Stimulated activated CD4-positive, alpha-beta T cell treated with anti-CD3 and anti-CD28 coated beads, TNF-alpha, amount 100 ng/mL, for 1 hour (primary cell): Measurements from ENCODE around the gene BACH2.
"Not testable (repeated sequence)": the region's sequence is repeated elsewhere in the genome, so short reads cannot be mapped to it uniquely, and the experiment has no call there.

Experiments
- DNase-seq, 3 donors: peaks; one replicate each; pipeline ENCODE4 v3.0.0-alpha.2; 2020; ENCODE audit warnings: low read depth in 3 of 3, low spot score in 1 of 3

Gene BACH2

GRCh38 chr6:90214966-90215365 lies 81.7 kb downstream of the BACH2 start:
- no peak for DNase-seq

GRCh38 chr6:90214461-90214860 lies 82.2 kb downstream of the BACH2 start:
- DNase-seq: no peak

GRCh38 chr6:90212274-90212673 lies 84.4 kb downstream of the BACH2 start:
- no peak for DNase-seq

- no peak for DNase-seq
These were observed 87.1 kb downstream of the BACH2 start for GRCh38 chr6:90209527-90209926.

GRCh38 chr6:90208690-90209089 lies 88.0 kb downstream of the BACH2 start:
- DNase-seq: not testable (repeated sequence)

- no peak for DNase-seq
These were observed 92.2 kb downstream of the BACH2 start for GRCh38 chr6:90204327-90205056.

GRCh38 chr6:90203672-90204071 lies 93.0 kb downstream of the BACH2 start:
- DNase-seq: no peak

GRCh38 chr6:90202156-90202555 lies 94.5 kb downstream of the BACH2 start:
- no peak for DNase-seq

- no peak for DNase-seq
These were observed 96.7 kb downstream of the BACH2 start for GRCh38 chr6:90199900-90200299.

- no peak for DNase-seq
These were observed 97.8 kb downstream of the BACH2 start for GRCh38 chr6:90198758-90199425.

GRCh38 chr6:90197854-90198496 lies 98.7 kb downstream of the BACH2 start:
- no peak for DNase-seq

- no peak for DNase-seq
These were observed 101.4 kb downstream of the BACH2 start for GRCh38 chr6:90195094-90195829.

GRCh38 chr6:90194371-90194841 lies 102.2 kb downstream of the BACH2 start:
- DNase-seq: no peak

- no peak for DNase-seq
These were observed 103.3 kb downstream of the BACH2 start for GRCh38 chr6:90193359-90193758.

GRCh38 chr6:90192857-90193256 lies 103.8 kb downstream of the BACH2 start:
- no peak for DNase-seq

GRCh38 chr6:90190752-90191395 lies 105.8 kb downstream of the BACH2 start:
- DNase-seq: no peak

GRCh38 chr6:90190131-90190530 lies 106.5 kb downstream of the BACH2 start:
- DNase-seq: no peak

GRCh38 chr6:90187437-90188121 lies 109.1 kb downstream of the BACH2 start:
- no peak for DNase-seq

GRCh38 chr6:90186637-90187371 lies 109.8 kb downstream of the BACH2 start:
- DNase-seq: no peak

GRCh38 chr6:90186026-90186425 lies 110.6 kb downstream of the BACH2 start:
- no peak for DNase-seq
